ENCODE measurements around the gene RBM15B.

RBM15B gene

GRCh38 chr3:51394541-51394940 is 3.5 kb downstream of the RBM15B start:
- H3K27ac ChIP-seq, result no peak overlapping the region
- TF ChIP-seq CTCF (conservative IDR thresholded peaks at IDR 0.05), result no peak

GRCh38 chr3:51395493-51396213 is 4.6 kb downstream of the RBM15B start:
- no peak for TF ChIP-seq CTCF (conservative IDR thresholded peaks at IDR 0.05)
- 0 out of 2 replicates have a peak overlapping the region, but pooled peaks have one; percentile 9 for H3K27ac ChIP-seq

GRCh38 chr3:51396401-51396800 is 5.3 kb downstream of the RBM15B start:
- no peak for TF ChIP-seq CTCF (conservative IDR thresholded peaks at IDR 0.05)
- 0 out of 2 replicates have a peak overlapping the region, but pooled peaks have one; percentile 9 for H3K27ac ChIP-seq

- H3K27ac ChIP-seq, result no peak overlapping the region; the same call in 1 of the 2 replicates
- TF ChIP-seq CTCF (conservative IDR thresholded peaks at IDR 0.05), result no peak
These were observed 6.3 kb downstream of the RBM15B start for GRCh38 chr3:51397392-51397791.

- no peak overlapping the region for H3K27ac ChIP-seq
- no peak for TF ChIP-seq CTCF (conservative IDR thresholded peaks at IDR 0.05)
These were observed 7.7 kb downstream of the RBM15B start for GRCh38 chr3:51398595-51399310.

- no peak overlapping the region for H3K27ac ChIP-seq
- no peak for TF ChIP-seq CTCF (conservative IDR thresholded peaks at IDR 0.05)
These were observed 9.1 kb downstream of the RBM15B start for GRCh38 chr3:51400166-51400565.

- H3K27ac ChIP-seq, result no peak overlapping the region
- TF ChIP-seq CTCF (conservative IDR thresholded peaks at IDR 0.05), result no peak
These were observed 10.7 kb downstream of the RBM15B start for GRCh38 chr3:51401735-51402134.

Data from VCaP (cell line).